ENCODE measurements around the gene NHSL1. TPM values are rescaled to one million over a fixed set of nuclear protein-coding genes. Genes with fewer than 3 reads are reported as not detected.

NHSL1 gene
- total RNA-seq, 2 donors from 2014 or later, result 0.82 to 1.1 TPM

DNA sequence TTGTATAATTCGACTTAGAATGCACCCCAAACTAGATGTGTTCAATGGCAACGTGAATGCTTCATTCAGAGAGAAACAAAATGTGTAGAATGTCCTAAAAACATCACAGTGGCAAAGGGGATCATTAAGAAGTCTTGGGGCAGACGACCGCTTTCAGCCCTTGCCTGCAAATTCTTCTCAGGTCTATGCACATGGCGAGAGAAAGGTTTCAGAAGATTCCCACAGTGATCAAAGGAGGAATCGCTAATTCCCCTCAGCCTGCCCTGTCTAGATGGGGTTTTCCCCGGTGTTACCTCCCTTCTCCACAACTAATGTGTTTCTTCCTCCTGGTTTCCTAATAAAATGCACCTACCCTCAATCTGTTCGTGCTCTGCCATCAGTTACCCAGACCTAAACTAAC, 13.3 kb upstream of the NHSL1 start:
- no peak for ATAC-seq (replicated peaks)
- no peaks in the 10 kb centered on the region for H3K9me3 Mint-ChIP-seq
- H3K27ac Mint-ChIP-seq, result no peak overlapping the region
- H3K4me1 Mint-ChIP-seq, result no peaks in the 10 kb centered on the region
- no peaks in the 10 kb centered on the region for H3K36me3 Mint-ChIP-seq (ENCODE audit: low read depth)
- peaks cover 3% of the 10 kb centered on the region for H3K27me3 Mint-ChIP-seq
- H3K4me3 Mint-ChIP-seq, result no peak overlapping the region

DNA sequence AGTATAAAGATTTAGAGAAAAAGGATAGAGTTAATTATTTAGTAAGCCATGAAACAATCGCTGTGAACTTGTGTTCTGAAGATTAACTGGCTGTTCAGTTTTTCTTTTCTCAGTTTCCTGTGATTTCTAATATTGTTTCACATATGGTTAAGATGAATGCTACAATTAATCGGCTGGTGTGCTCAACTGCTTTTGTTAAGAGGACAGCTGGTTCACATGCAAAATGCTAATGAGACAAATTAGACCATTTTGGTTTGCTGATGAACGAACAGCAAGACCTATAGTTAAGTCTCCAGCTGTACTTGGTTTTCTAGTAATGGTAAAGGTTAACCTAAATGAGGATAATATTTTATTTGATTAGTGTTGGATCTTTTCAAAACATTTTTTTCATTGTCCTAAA, 10.8 kb upstream of the NHSL1 start:
- H3K27ac Mint-ChIP-seq, result no peak overlapping the region
- H3K4me3 Mint-ChIP-seq, result no peak overlapping the region
- no peaks in the 10 kb centered on the region for H3K9me3 Mint-ChIP-seq
- peaks cover 3% of the 10 kb centered on the region for H3K27me3 Mint-ChIP-seq
- no peaks in the 10 kb centered on the region for H3K36me3 Mint-ChIP-seq (ENCODE audit: low read depth)
- no peaks in the 10 kb centered on the region for H3K4me1 Mint-ChIP-seq
- no peak for ATAC-seq (replicated peaks)

DNA sequence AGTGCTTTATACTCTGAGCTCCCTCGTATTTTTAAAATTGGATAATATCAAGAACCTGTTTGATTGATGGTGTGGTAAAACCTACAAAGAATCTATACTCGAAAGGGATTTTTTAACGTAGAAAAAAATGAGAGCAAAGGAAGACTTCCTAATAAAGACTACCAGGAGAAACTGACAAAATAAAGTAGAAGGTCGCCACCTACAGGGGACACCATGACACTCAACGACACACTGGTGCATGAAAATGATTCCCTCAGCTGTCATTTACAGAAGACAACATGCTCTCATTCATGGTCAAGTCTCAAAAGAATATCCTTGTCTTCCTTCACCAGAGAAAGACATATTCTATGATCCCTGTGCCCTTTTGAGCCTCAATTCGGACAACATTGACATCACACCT, 10.1 kb upstream of the NHSL1 start:
- no peak overlapping the region for H3K27ac Mint-ChIP-seq
- H3K4me1 Mint-ChIP-seq, result no peaks in the 10 kb centered on the region
- no peaks in the 10 kb centered on the region for H3K9me3 Mint-ChIP-seq
- H3K4me3 Mint-ChIP-seq, result no peak overlapping the region
- H3K27me3 Mint-ChIP-seq, result peaks cover 3% of the 10 kb centered on the region
- peak; percentile 52 for ATAC-seq (replicated peaks)
- no peaks in the 10 kb centered on the region for H3K36me3 Mint-ChIP-seq (ENCODE audit: low read depth)

DNA sequence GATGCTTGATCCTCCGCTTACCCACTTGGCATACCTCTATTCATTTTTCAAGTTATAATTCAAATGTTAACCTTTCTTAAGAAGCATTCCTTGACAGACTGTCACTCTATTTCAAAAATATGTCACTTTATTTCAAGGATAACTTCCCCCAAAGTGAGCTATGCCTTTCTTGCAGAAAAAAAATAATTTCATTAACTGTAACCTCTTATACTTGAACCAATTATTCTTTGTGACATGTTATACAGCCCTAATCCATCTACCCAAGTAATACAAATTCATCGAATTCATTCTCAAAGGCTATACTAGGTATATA, 9.3 kb upstream of the NHSL1 start:
- H3K4me1 Mint-ChIP-seq, result no peaks in the 10 kb centered on the region

DNA sequence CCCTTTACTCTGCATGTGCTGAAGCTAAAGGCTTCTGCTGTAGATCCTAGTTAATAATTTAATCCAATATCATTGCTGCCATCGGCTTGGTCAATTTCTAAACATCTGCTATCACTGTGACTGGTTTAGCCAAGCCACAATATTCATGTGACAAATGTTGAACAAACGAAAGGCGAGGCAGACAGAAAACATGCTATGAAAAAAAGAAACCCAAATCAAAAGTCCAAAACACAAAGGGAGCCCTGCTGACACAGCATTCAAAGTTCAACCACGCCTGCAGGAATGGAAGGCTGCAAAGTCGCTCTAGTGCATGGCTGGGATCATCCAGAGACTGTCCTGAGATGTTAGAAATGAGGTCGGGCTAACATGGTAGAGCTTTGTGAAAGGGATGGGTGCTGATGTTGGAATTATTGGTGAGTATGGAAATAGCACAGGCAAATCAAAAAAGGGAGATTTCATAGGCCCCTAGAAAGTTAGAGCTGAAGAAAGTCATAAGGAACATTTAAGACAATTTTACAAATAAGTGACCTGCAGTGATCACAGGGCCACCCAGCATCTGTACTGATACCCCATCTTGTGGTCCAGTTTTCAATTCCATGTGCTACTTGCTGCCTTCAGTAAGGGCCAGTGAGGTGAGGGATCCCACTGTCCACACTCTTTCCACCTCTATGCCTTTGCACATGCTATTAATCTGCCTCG, 8.8 kb upstream of the NHSL1 start:
- H3K4me1 Mint-ChIP-seq, result no peaks in the 10 kb centered on the region

More for the DNA sequence above, 9.3 kb upstream of the NHSL1 start:
- Mint-ChIP-seq H3K4me3 (no peak overlapping the region), H3K36me3 (ENCODE audit: low read depth) (no peaks in the 10 kb centered on the region), H3K27me3 (peaks cover 3% of the 10 kb centered on the region), H3K9me3 (no peaks in the 10 kb centered on the region), H3K27ac (no peak overlapping the region)
- no peak for ATAC-seq (replicated peaks)

GRCh38 chr6:138504764-138505689, 5.7 kb upstream of the NHSL1 start:
- Mint-ChIP-seq H3K4me3 (no peak overlapping the region), H3K36me3 (ENCODE audit: low read depth) (no peaks in the 10 kb centered on the region), H3K4me1 (no peaks in the 10 kb centered on the region), H3K9me3 (no peaks in the 10 kb centered on the region), H3K27ac (peak overlapping the region; percentile 12), H3K27me3 (no peaks in the 10 kb centered on the region)
- ATAC-seq (replicated peaks), result no peak

More for the DNA sequence above, 8.8 kb upstream of the NHSL1 start:
- no peak overlapping the region for H3K27ac Mint-ChIP-seq
- no peak overlapping the region for H3K4me3 Mint-ChIP-seq
- no peaks in the 10 kb centered on the region for H3K36me3 Mint-ChIP-seq (ENCODE audit: low read depth)
- no peak for ATAC-seq (replicated peaks)
- peaks cover 3% of the 10 kb centered on the region for H3K27me3 Mint-ChIP-seq
- no peaks in the 10 kb centered on the region for H3K9me3 Mint-ChIP-seq

- Mint-ChIP-seq H3K36me3 (ENCODE audit: low read depth) (no peaks in the 10 kb centered on the region), H3K27me3 (no peaks in the 10 kb centered on the region)
- no peak for ATAC-seq (replicated peaks)
Measured at GRCh38 chr6:138503881-138504680, 4.8 kb upstream of the NHSL1 start.

DNA sequence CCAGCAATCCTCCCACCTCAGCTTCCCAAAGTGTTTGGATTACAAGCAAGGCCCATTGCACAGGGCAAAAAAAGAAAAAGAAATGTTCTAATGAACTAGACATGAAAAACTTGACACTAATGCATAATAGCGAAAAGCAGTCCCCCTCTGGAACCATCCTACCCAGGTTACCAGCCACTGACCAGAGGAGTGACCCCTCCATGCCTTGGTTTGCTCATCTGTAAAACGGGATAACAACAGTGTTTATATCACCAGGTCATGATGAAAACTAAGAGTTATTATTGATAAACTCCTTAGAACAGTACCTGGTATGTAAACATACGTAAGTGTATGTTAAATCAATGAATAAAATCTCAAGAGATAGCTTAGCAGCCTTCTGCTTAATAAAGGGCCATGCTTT, 3.3 kb upstream of the NHSL1 start:
- H3K4me1 Mint-ChIP-seq, result no peaks in the 10 kb centered on the region
- H3K36me3 Mint-ChIP-seq (ENCODE audit: low read depth), result no peaks in the 10 kb centered on the region
- no peaks in the 10 kb centered on the region for H3K9me3 Mint-ChIP-seq

More at GRCh38 chr6:138503881-138504680, 4.8 kb upstream of the NHSL1 start:
- H3K27ac Mint-ChIP-seq, result peak overlapping the region; percentile 12
- H3K4me3 Mint-ChIP-seq, result no peak overlapping the region
- H3K9me3 Mint-ChIP-seq, result no peaks in the 10 kb centered on the region
- H3K4me1 Mint-ChIP-seq, result no peaks in the 10 kb centered on the region

DNA sequence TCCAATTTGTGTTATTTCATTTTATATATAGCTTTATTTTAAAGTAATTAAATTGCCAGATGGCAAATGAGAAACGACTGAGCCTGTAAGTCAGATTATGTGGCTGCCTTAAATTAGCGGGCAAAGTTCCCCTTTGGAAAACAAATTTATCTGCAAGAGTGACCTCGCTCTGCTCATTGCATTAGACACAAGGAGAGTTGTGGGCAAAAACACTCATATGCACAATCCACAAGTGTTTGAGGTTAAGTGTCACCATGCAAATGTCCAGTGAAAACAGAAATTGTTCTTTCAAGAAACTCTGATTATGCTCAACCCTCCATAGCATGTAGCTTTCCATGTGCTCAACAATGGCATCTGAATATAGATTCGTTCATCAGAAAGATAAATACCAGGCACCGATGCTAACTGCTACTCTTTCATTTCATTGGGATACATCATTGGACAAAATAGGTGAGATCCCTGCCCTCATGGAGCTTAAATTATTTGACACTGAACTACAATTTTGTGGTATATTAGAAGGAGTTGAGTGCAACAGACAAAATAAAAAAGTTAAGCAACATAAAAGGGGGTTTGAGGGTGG, 1.7 kb upstream of the NHSL1 start:
- no peak overlapping the region for H3K4me3 Mint-ChIP-seq
- peaks cover 3% of the 10 kb centered on the region for H3K27me3 Mint-ChIP-seq
- no peaks in the 10 kb centered on the region for H3K36me3 Mint-ChIP-seq (ENCODE audit: low read depth)

More for the DNA sequence above, 3.3 kb upstream of the NHSL1 start:
- Mint-ChIP-seq H3K4me3 (no peak overlapping the region), H3K27ac (no peak overlapping the region), H3K27me3 (peaks cover 3% of the 10 kb centered on the region)
- no peak for ATAC-seq (replicated peaks)

GRCh38 chr6:138500045-138500665, 861 bp upstream of the NHSL1 start:
- H3K9me3 Mint-ChIP-seq, result no peaks in the 10 kb centered on the region
- H3K4me3 Mint-ChIP-seq, result no peak overlapping the region
- H3K27ac Mint-ChIP-seq, result no peak overlapping the region
- H3K27me3 Mint-ChIP-seq, result peaks cover 3% of the 10 kb centered on the region
- no peaks in the 10 kb centered on the region for H3K36me3 Mint-ChIP-seq (ENCODE audit: low read depth)
- ATAC-seq (replicated peaks), result no peak
- H3K4me1 Mint-ChIP-seq, result no peaks in the 10 kb centered on the region

More for the DNA sequence above, 1.7 kb upstream of the NHSL1 start:
- no peaks in the 10 kb centered on the region for H3K9me3 Mint-ChIP-seq
- H3K27ac Mint-ChIP-seq, result no peak overlapping the region
- no peaks in the 10 kb centered on the region for H3K4me1 Mint-ChIP-seq
- ATAC-seq (replicated peaks), result no peak

DNA sequence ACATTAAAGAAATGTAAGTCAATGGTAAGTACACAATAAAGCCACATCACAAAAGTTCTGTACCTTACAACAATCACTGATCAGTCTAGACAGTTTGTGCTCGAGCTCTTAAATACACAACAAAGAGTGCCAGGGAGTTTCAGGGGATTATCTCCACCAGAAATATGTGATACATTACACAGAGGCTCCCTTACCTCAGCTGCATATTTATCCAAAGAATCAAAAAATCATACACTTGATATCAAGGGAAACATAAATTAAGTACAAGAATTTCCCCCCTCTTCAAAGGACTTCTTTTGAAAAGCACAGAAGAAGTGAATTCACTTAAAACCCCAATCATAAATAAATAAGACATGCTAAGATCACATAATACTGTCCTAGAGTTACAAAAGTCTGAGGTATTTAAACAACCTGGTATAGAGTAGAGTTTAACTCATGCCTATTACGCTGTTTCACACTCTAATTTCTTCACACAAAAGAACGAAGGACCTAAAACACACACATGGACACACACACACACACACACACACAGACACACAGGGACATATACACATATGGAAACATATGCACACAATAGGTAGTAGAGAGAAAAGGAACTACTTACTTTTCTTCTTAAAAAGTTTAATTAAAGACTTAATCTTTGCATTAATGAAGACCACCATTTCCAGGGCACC, 528 bp downstream of the NHSL1 start:
- H3K27ac Mint-ChIP-seq, result no peak overlapping the region
- H3K4me1 Mint-ChIP-seq, result no peaks in the 10 kb centered on the region
- no peaks in the 10 kb centered on the region for H3K36me3 Mint-ChIP-seq (ENCODE audit: low read depth)
- H3K9me3 Mint-ChIP-seq, result no peaks in the 10 kb centered on the region
- H3K4me3 Mint-ChIP-seq, result no peak overlapping the region
- H3K27me3 Mint-ChIP-seq, result peaks cover 3% of the 10 kb centered on the region
- ATAC-seq (replicated peaks), result no peak

- H3K4me1 Mint-ChIP-seq, result no peaks in the 10 kb centered on the region
- ATAC-seq (replicated peaks), result no peak
- H3K4me3 Mint-ChIP-seq, result no peak overlapping the region
- peaks cover 3% of the 10 kb centered on the region for H3K27me3 Mint-ChIP-seq
- no peaks in the 10 kb centered on the region for H3K36me3 Mint-ChIP-seq (ENCODE audit: low read depth)
- no peaks in the 10 kb centered on the region for H3K9me3 Mint-ChIP-seq
- H3K27ac Mint-ChIP-seq, result no peak overlapping the region
Measured at GRCh38 chr6:138497286-138497685, 2.0 kb downstream of the NHSL1 start.

DNA sequence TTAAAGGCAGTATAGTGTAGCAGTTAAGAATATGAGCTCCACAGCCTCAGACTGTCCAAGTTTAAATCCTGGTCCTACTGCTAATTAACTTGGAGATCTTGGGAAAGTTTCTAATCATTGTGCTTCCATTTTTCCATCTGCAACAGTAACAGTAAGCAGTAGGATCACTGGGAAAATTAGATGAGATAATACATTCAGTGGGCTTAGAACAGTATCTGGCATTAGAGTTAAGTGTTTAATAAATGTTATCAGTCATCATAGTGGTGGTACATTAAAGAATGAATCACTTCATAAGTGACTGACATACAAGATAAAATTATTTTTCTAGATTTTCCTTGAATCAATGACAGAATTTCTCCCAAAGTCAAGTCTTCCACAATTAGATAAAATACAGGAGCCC, 5.0 kb downstream of the NHSL1 start:
- Mint-ChIP-seq H3K4me1 (no peaks in the 10 kb centered on the region), H3K9me3 (no peaks in the 10 kb centered on the region), H3K27ac (no peak overlapping the region), H3K27me3 (peaks cover 8% of the 10 kb centered on the region), H3K36me3 (ENCODE audit: low read depth) (no peaks in the 10 kb centered on the region), H3K4me3 (no peak overlapping the region)
- ATAC-seq (replicated peaks), result no peak

All from activated T-helper 17 cell treated with anti-CD3 and anti-CD28 coated beads, Interleukin-2, amount 50 U/mL, for 72 hours (primary cell).